K562 (cell line): ENCODE data around the gene TMEM131. TPM values are rescaled to one million over a fixed set of nuclear protein-coding genes. Genes with fewer than 3 reads are reported as not detected.

ENCODE experiments used
- ATAC-seq: fragments of 200-7000 bp; cut with Tn5 transposase; 3 replicates; pipeline ENCODE4 v1.9.1; 2020; ENCODE audit warnings: moderate library complexity
- BruUV-seq: library from RNA; stranded (reverse); fragments of 400-500 nt; replicated peaks from 2 replicates; lab custom pipeline; 2021; lab: Mats Ljungman, UMichigan
- CTCF ChIA-PET: fragments of 300-600 bp; formaldehyde crosslinking; extraction: SDS; loops from one replicate; lab custom pipeline; 2021; ENCODE audit warnings: low intra/inter-chr PET ratio; lab: Yijun Ruan, JAX
- POLR2A ChIA-PET: fragments of 300-600, 350-650 bp; sonication (Branson Sonifier 250); formaldehyde crosslinking; extraction: SDS; loops from one replicate; lab custom pipeline; 2021; ENCODE audit warnings: antibody characterized with exemption, inconsistent platforms; lab: Yijun Ruan, JAX
- DNase-seq, 4 experiments: peaks; one replicate each; pipeline versions ENCODE4 v3.0.0 to v3.0.0-alpha.2; 2011 to 2018; ENCODE audit warnings: low spot score in 3 of 4, mixed read lengths in 3 of 4; ENCODE audit errors: extremely low read depth in 1 of 4
- FAIRE-seq: peaks from 2 replicates; lab custom pipeline; 2011; peaks lifted over from hg19 to GRCh38; lab: Jason Lieb, UNC
- H2AFZ ChIP-seq: 2 replicates; pipeline ENCODE4 v1.6.0; 2011; ENCODE audit warnings: low read depth, low read length, control low read depth, inconsistent platforms
- H3K27ac ChIP-seq: fragments of 200-600 bp; 3 replicates; pipeline ENCODE4 v1.8.0; 2011; ENCODE audit warnings: low read depth, mild to moderate bottlenecking, control low read depth, inconsistent platforms, low read length, moderate library complexity, mixed read lengths; ENCODE audit errors: extremely low read depth
- H3K27me3 ChIP-seq, 2 experiments: fragments of 300-600 bp in 1 of 2; 2 replicates in 1 of 2; 3 replicates in 1 of 2; pipeline versions ENCODE4 v1.6.0 to v1.8.0; 2011; ENCODE audit warnings: inconsistent platforms in 2 of 2, low read length in 2 of 2, mild to moderate bottlenecking in 1 of 2, mixed read lengths in 1 of 2, moderate library complexity in 1 of 2; ENCODE audit not compliant: control insufficient read depth in 2 of 2, insufficient read depth in 2 of 2
- H3K36me3 ChIP-seq: fragments of 300-600 bp; 3 replicates; pipeline ENCODE4 v1.8.0; 2011; ENCODE audit warnings: mild to moderate bottlenecking, low read length, inconsistent platforms; ENCODE audit not compliant: control insufficient read depth, insufficient read depth
- H3K4me1 ChIP-seq, 2 experiments: fragments of 200-600 bp in 1 of 2; replicated peaks in 1 of 2; 2 replicates in 1 of 2; 3 replicates in 1 of 2; pipeline versions ENCODE4 v1.5.1 to v1.8.0; 2011; ENCODE audit warnings: inconsistent platforms in 2 of 2, low read length in 2 of 2, mild to moderate bottlenecking in 1 of 2, mixed read lengths in 1 of 2, moderate library complexity in 1 of 2; ENCODE audit not compliant: control insufficient read depth in 2 of 2, insufficient read depth in 2 of 2
- H3K4me2 ChIP-seq: 2 replicates; pipeline ENCODE4 v1.6.1; 2011; ENCODE audit warnings: low read length, control low read depth, inconsistent platforms, mixed read lengths; ENCODE audit not compliant: insufficient read depth
- H3K4me3 ChIP-seq: fragments of 200-600 bp; sonication (generic), shearing (Covaris generic); 2 replicates; pipeline ENCODE4 v1.5.1; 2016; ENCODE audit warnings: control low read depth, inconsistent platforms
- H3K79me2 ChIP-seq: fragments of 200-600 bp; 3 replicates; pipeline ENCODE4 v1.8.0; 2011; ENCODE audit warnings: low read length, inconsistent platforms; ENCODE audit not compliant: control insufficient read depth, insufficient read depth
- H3K9ac ChIP-seq, 2 experiments: 2 replicates each; pipeline versions ENCODE4 v1.6.0 to v1.6.1; 2011; ENCODE audit warnings: low read depth in 2 of 2, low read length in 2 of 2, control low read depth in 1 of 2, inconsistent platforms in 1 of 2, mild to moderate bottlenecking in 1 of 2, mixed read lengths in 1 of 2; ENCODE audit not compliant: insufficient read depth in 1 of 2
- H3K9me1 ChIP-seq: one replicate; pipeline ENCODE4 v1.6.0; 2011; ENCODE audit warnings: inconsistent platforms, mild to moderate bottlenecking, low read length, moderate library complexity; ENCODE audit not compliant: control insufficient read depth, insufficient read depth
- H3K9me3 ChIP-seq: replicated peaks from 2 replicates; pipeline ENCODE4 v1.5.1; 2011; ENCODE audit warnings: low read depth, low read length, inconsistent platforms; ENCODE audit not compliant: control insufficient read depth, insufficient read depth
- H4K20me1 ChIP-seq: replicated peaks from 2 replicates; pipeline ENCODE4 v1.6.1; 2011; ENCODE audit warnings: low read length, inconsistent platforms, mixed read lengths; ENCODE audit not compliant: control insufficient read depth, insufficient read depth
- ARHGAP35 ChIP-seq: fragments of 450-650 bp; IDR thresholded peaks from 2 replicates; pipeline ENCODE4 v1.6.1; 2018; ENCODE audit not compliant: partially characterized antibody
- E2F3 ChIP-seq: fragments of 250-450 bp; sonication (Bioruptor Pico); IDR thresholded peaks from 2 replicates; pipeline ENCODE4 v1.4.0; 2020; ENCODE audit warnings: mild to moderate bottlenecking
- RNF2 ChIP-seq: sonication (generic); IDR thresholded peaks from 2 replicates; pipeline ENCODE4 v1.6.1; 2016
- ZNF449 ChIP-seq: fragments of 250-450 bp; sonication (Bioruptor Pico); IDR thresholded peaks from 2 replicates; pipeline ENCODE4 v1.8.0; 2022; ENCODE audit warnings: moderate library complexity, mild to moderate bottlenecking, inconsistent platforms
- WGBS: fragments of 100-300 bp; shearing (Covaris generic); methylation state at CpG from one replicate; pipeline ENCODE4 v1.1.6; 2016; ENCODE audit warnings: low coverage, mixed read lengths; ENCODE audit not compliant: insufficient coverage; ENCODE audit errors: missing lambda C conversion rate; 5-methylcytosine and 5-hydroxymethylcytosine counted together
- in situ Hi-C: fragments of 300-500 bp; cut with MboI; formaldehyde crosslinking; loops from 4 replicates; pipeline ENCODE4 v1.15.0; 2018; ENCODE audit warnings: inconsistent platforms, mixed read lengths
- intact Hi-C: fragments of 100-400 bp; cut with micrococcal nuclease; formaldehyde crosslinking; loops from 2 replicates; pipeline ENCODE4 v1.14.2; 2022
- polyA plus RNA-seq, 8 experiments: library from polyadenylated mRNA; depleted of rRNA in 4 of 8; stranded (reverse) in 5 of 8; unstranded in 3 of 8; fragments of >200 nt; fragmentation: Nextera tagmentation in 2 of 8; fragmentation: Illumina TruSeq in 1 of 8; extraction: Ambion mirVana in 2 of 8; extraction: Trizol in 1 of 8; gene quantifications; 2 replicates each; pipeline versions ENCODE4 v1.2.1 to v1.2.3, GENCODE V29; 2011 to 2014; ENCODE audit warnings: inconsistent platforms in 1 of 8, missing spikeins in 1 of 8
- total RNA-seq, 7 experiments: library from RNA; depleted of rRNA in 6 of 7; stranded (reverse); fragments of >200 nt in 6 of 7; fragmentation: Illumina TruSeq in 2 of 7; extraction: Trizol in 2 of 7; gene quantifications; 2 replicates each; pipeline versions ENCODE4 v1.2.1 to v1.2.3, GENCODE V29; 2011 to 2021; ENCODE audit warnings: low replicate concordance in 1 of 7

TMEM131 gene
- total and polyA plus RNA-seq, 9 of the 15 experiments (the other 6 are each of a cell fraction or from before 2014, with no cell fraction given): 2.5 to 21.1 (median 12.4) TPM

GRCh38 chr2:97736608-97737330, 259.0 kb downstream of the TMEM131 start:
- H3K79me2 ChIP-seq: no peaks in the 10 kb centered on the region
- intact Hi-C loops: no loop called here
- ATAC-seq (no peak), DNase-seq (no peak), FAIRE-seq (no peak)
- no peak overlapping the region for H3K4me2 ChIP-seq
- no peaks in the 10 kb centered on the region for H3K36me3 ChIP-seq
- POLR2A ChIA-PET: no interaction called here
- in situ Hi-C loops: no loop called here
- no peak overlapping the region for H3K9ac ChIP-seq
- TF ChIP-seq ZNF449 (CRISPR knock-in tag) (no peak), E2F3 (no peak), ARHGAP35 (no peak), RNF2 (no peak)
- no peaks in the 10 kb centered on the region for H3K9me3 ChIP-seq
- 6% methylated on average over 20 of the region's 20 CpGs for WGBS
- no peak overlapping the region for H3K4me3 ChIP-seq
- no peak overlapping the region for H3K27ac ChIP-seq
- CTCF ChIA-PET: no interaction called here
- no TSS peak for BruUV-seq
- H2AFZ ChIP-seq: no peak overlapping the region
- H3K27me3 ChIP-seq: peaks cover 11 to 67% of the 10 kb centered on the region in 2 experiments; a peak in 3 of 5 replicates
- H3K4me1 ChIP-seq: peaks cover 10 to 37% of the 10 kb centered on the region in 2 experiments; a peak in 4 of 5 replicates
- H3K9me1 ChIP-seq: no peaks in the 10 kb centered on the region
- no peaks in the 10 kb centered on the region for H4K20me1 ChIP-seq
